K562 (cell line): ENCODE measurements around the gene RAD23B. TPM values are rescaled to one million over a fixed set of nuclear protein-coding genes. Genes with fewer than 3 reads are reported as not detected.

Experiments used
- ATAC-seq: fragments of 200-7000 bp; cut with Tn5 transposase; 3 replicates; pipeline ENCODE4 v1.9.1; 2020; ENCODE audit warnings: moderate library complexity
- BruUV-seq: library from RNA; stranded (reverse); fragments of 400-500 nt; replicated peaks from 2 replicates; lab custom pipeline; 2021; lab: Mats Ljungman, UMichigan
- CTCF ChIA-PET: fragments of 300-600 bp; formaldehyde crosslinking; extraction: SDS; loops from one replicate; lab custom pipeline; 2021; ENCODE audit warnings: low intra/inter-chr PET ratio; lab: Yijun Ruan, JAX
- POLR2A ChIA-PET: fragments of 300-600, 350-650 bp; sonication (Branson Sonifier 250); formaldehyde crosslinking; extraction: SDS; loops from one replicate; lab custom pipeline; 2021; ENCODE audit warnings: antibody characterized with exemption, inconsistent platforms; lab: Yijun Ruan, JAX
- DNase-seq, 4 experiments: peaks; one replicate each; pipeline versions ENCODE4 v3.0.0 to v3.0.0-alpha.2; 2011 to 2018; ENCODE audit warnings: low spot score in 3 of 4, mixed read lengths in 3 of 4; ENCODE audit errors: extremely low read depth in 1 of 4
- FAIRE-seq: peaks from 2 replicates; lab custom pipeline; 2011; peaks lifted over from hg19 to GRCh38; lab: Jason Lieb, UNC
- H2AFZ ChIP-seq: 2 replicates; pipeline ENCODE4 v1.6.0; 2011; ENCODE audit warnings: low read depth, low read length, control low read depth, inconsistent platforms
- H3K27ac ChIP-seq: fragments of 200-600 bp; 3 replicates; pipeline ENCODE4 v1.8.0; 2011; ENCODE audit warnings: low read depth, mild to moderate bottlenecking, control low read depth, inconsistent platforms, low read length, moderate library complexity, mixed read lengths; ENCODE audit errors: extremely low read depth
- H3K27me3 ChIP-seq, 2 experiments: fragments of 300-600 bp in 1 of 2; 2 replicates in 1 of 2; 3 replicates in 1 of 2; pipeline versions ENCODE4 v1.6.0 to v1.8.0; 2011; ENCODE audit warnings: inconsistent platforms in 2 of 2, low read length in 2 of 2, mild to moderate bottlenecking in 1 of 2, mixed read lengths in 1 of 2, moderate library complexity in 1 of 2; ENCODE audit not compliant: control insufficient read depth in 2 of 2, insufficient read depth in 2 of 2
- H3K36me3 ChIP-seq: fragments of 300-600 bp; 3 replicates; pipeline ENCODE4 v1.8.0; 2011; ENCODE audit warnings: mild to moderate bottlenecking, low read length, inconsistent platforms; ENCODE audit not compliant: control insufficient read depth, insufficient read depth
- H3K4me1 ChIP-seq, 2 experiments: fragments of 200-600 bp in 1 of 2; replicated peaks in 1 of 2; 2 replicates in 1 of 2; 3 replicates in 1 of 2; pipeline versions ENCODE4 v1.5.1 to v1.8.0; 2011; ENCODE audit warnings: inconsistent platforms in 2 of 2, low read length in 2 of 2, mild to moderate bottlenecking in 1 of 2, mixed read lengths in 1 of 2, moderate library complexity in 1 of 2; ENCODE audit not compliant: control insufficient read depth in 2 of 2, insufficient read depth in 2 of 2
- H3K4me2 ChIP-seq: 2 replicates; pipeline ENCODE4 v1.6.1; 2011; ENCODE audit warnings: low read length, control low read depth, inconsistent platforms, mixed read lengths; ENCODE audit not compliant: insufficient read depth
- H3K4me3 ChIP-seq: fragments of 200-600 bp; sonication (generic), shearing (Covaris generic); 2 replicates; pipeline ENCODE4 v1.5.1; 2016; ENCODE audit warnings: control low read depth, inconsistent platforms
- H3K79me2 ChIP-seq: fragments of 200-600 bp; 3 replicates; pipeline ENCODE4 v1.8.0; 2011; ENCODE audit warnings: low read length, inconsistent platforms; ENCODE audit not compliant: control insufficient read depth, insufficient read depth
- H3K9ac ChIP-seq, 2 experiments: 2 replicates each; pipeline versions ENCODE4 v1.6.0 to v1.6.1; 2011; ENCODE audit warnings: low read depth in 2 of 2, low read length in 2 of 2, control low read depth in 1 of 2, inconsistent platforms in 1 of 2, mild to moderate bottlenecking in 1 of 2, mixed read lengths in 1 of 2; ENCODE audit not compliant: insufficient read depth in 1 of 2
- H3K9me1 ChIP-seq: one replicate; pipeline ENCODE4 v1.6.0; 2011; ENCODE audit warnings: inconsistent platforms, mild to moderate bottlenecking, low read length, moderate library complexity; ENCODE audit not compliant: control insufficient read depth, insufficient read depth
- H3K9me3 ChIP-seq: replicated peaks from 2 replicates; pipeline ENCODE4 v1.5.1; 2011; ENCODE audit warnings: low read depth, low read length, inconsistent platforms; ENCODE audit not compliant: control insufficient read depth, insufficient read depth
- H4K20me1 ChIP-seq: replicated peaks from 2 replicates; pipeline ENCODE4 v1.6.1; 2011; ENCODE audit warnings: low read length, inconsistent platforms, mixed read lengths; ENCODE audit not compliant: control insufficient read depth, insufficient read depth
- CLOCK ChIP-seq: fragments of 250-450 bp; sonication (Bioruptor Pico); IDR thresholded peaks from 2 replicates; pipeline ENCODE4 v1.4.0; 2020; ENCODE audit warnings: mild to moderate bottlenecking, moderate library complexity, borderline replicate concordance
- TFE3 ChIP-seq: fragments of 450-650 bp; formaldehyde crosslinking; IDR thresholded peaks from 2 replicates; pipeline ENCODE4 v1.4.0; 2020; ENCODE audit warnings: mild to moderate bottlenecking, mixed read lengths
- WGBS: fragments of 100-300 bp; shearing (Covaris generic); methylation state at CpG from one replicate; pipeline ENCODE4 v1.1.6; 2016; ENCODE audit warnings: low coverage, mixed read lengths; ENCODE audit not compliant: insufficient coverage; ENCODE audit errors: missing lambda C conversion rate; 5-methylcytosine and 5-hydroxymethylcytosine counted together
- in situ Hi-C: fragments of 300-500 bp; cut with MboI; formaldehyde crosslinking; loops from 4 replicates; pipeline ENCODE4 v1.15.0; 2018; ENCODE audit warnings: inconsistent platforms, mixed read lengths
- intact Hi-C: fragments of 100-400 bp; cut with micrococcal nuclease; formaldehyde crosslinking; loops from 2 replicates; pipeline ENCODE4 v1.14.2; 2022
- polyA plus RNA-seq, 8 experiments: library from polyadenylated mRNA; depleted of rRNA in 4 of 8; stranded (reverse) in 5 of 8; unstranded in 3 of 8; fragments of >200 nt; fragmentation: Nextera tagmentation in 2 of 8; fragmentation: Illumina TruSeq in 1 of 8; extraction: Ambion mirVana in 2 of 8; extraction: Trizol in 1 of 8; gene quantifications; 2 replicates each; pipeline versions ENCODE4 v1.2.1 to v1.2.3, GENCODE V29; 2011 to 2014; ENCODE audit warnings: inconsistent platforms in 1 of 8, missing spikeins in 1 of 8
- total RNA-seq, 7 experiments: library from RNA; depleted of rRNA in 6 of 7; stranded (reverse); fragments of >200 nt in 6 of 7; fragmentation: Illumina TruSeq in 2 of 7; extraction: Trizol in 2 of 7; gene quantifications; 2 replicates each; pipeline versions ENCODE4 v1.2.1 to v1.2.3, GENCODE V29; 2011 to 2021; ENCODE audit warnings: low replicate concordance in 1 of 7

Gene RAD23B
- total and polyA plus RNA-seq, 9 of the 15 experiments (the other 6 are each of a cell fraction or from before 2014, with no cell fraction given): 14.5 to 184 (median 114) TPM

GRCh38 chr9:107309271-107309670 lies 26.2 kb downstream of the RAD23B start:
- FAIRE-seq: no peak
- no peak for TF ChIP-seq TFE3 (CRISPR knock-in tag)
- no peak for TF ChIP-seq CLOCK (CRISPR knock-in tag)
- ChIA-PET POLR2A (interaction anchor here (0.5 to 1.7 kb wide), 2 partner anchors 13 to 1054 kb away, joined by 3 to 4 read pairs; no protein-coding TSS in a partner anchor), CTCF (no interaction called here)
- Histone ChIP-seq H3K9me3 (no peaks in the 10 kb centered on the region), H3K79me2 (peaks cover 92% of the 10 kb centered on the region), H3K4me3 (no peak overlapping the region), H3K27me3 (no peaks in the 10 kb centered on the region), H4K20me1 (peaks cover 7% of the 10 kb centered on the region; the same call in 1 of the 2 replicates), H3K9ac (no peak overlapping the region), H2AFZ (no peak overlapping the region), H3K4me1 (no peaks in the 10 kb centered on the region), H3K36me3 (peaks cover 91% of the 10 kb centered on the region), H3K27ac (no peak overlapping the region), H3K4me2 (no peak overlapping the region), H3K9me1 (no peaks in the 10 kb centered on the region)
- DNase-seq: no peak
- intact Hi-C loops: no loop called here
- BruUV-seq: no TSS peak
- 90% methylated on average over 5 of the region's 5 CpGs for WGBS
- in situ Hi-C loops: no loop called here
- ATAC-seq: no peak
